Keratinocyte (primary cell): ENCODE measurements around the gene SRR. TPM values are rescaled to one million over a fixed set of nuclear protein-coding genes. Genes with fewer than 3 reads are reported as not detected.

Experiments
- DNase-seq: peaks from one replicate; pipeline ENCODE4 v3.0.0-alpha.2; 2011; ENCODE audit warnings: low read depth, missing footprints, low spot score
- FAIRE-seq: peaks from 2 replicates; lab custom pipeline; 2011; peaks lifted over from hg19 to GRCh38; lab: Jason Lieb, UNC
- H2AFZ ChIP-seq: 2 replicates; pipeline ENCODE4 v1.6.0; 2012; ENCODE audit warnings: low read length, control low read depth, inconsistent platforms; ENCODE audit not compliant: control insufficient read depth
- H3K27ac ChIP-seq: 2 replicates; pipeline ENCODE4 v1.5.1; 2011; ENCODE audit warnings: low read length; ENCODE audit not compliant: control insufficient read depth, insufficient read depth
- H3K27me3 ChIP-seq: 3 replicates; pipeline ENCODE4 v1.6.0; 2011; ENCODE audit warnings: low read length; ENCODE audit not compliant: control insufficient read depth, insufficient read depth; ENCODE audit errors: extremely low read depth
- H3K36me3 ChIP-seq, 2 experiments: 2 replicates in 1 of 2; 3 replicates in 1 of 2; pipeline ENCODE4 v1.5.1; 2011; ENCODE audit warnings: low read length in 2 of 2, mild to moderate bottlenecking in 1 of 2; ENCODE audit not compliant: control insufficient read depth in 2 of 2, insufficient read depth in 2 of 2; ENCODE audit errors: extremely low read depth in 1 of 2
- H3K4me1 ChIP-seq: 3 replicates; pipeline ENCODE4 v1.5.1; 2011; ENCODE audit warnings: low read length; ENCODE audit not compliant: control insufficient read depth, insufficient read depth; ENCODE audit errors: extremely low read depth
- H3K4me2 ChIP-seq: 3 replicates; pipeline ENCODE4 v1.6.0; 2011; ENCODE audit warnings: low read depth, low read length; ENCODE audit not compliant: control insufficient read depth, insufficient read depth; ENCODE audit errors: extremely low read depth
- H3K4me3 ChIP-seq, 3 experiments: fragments of 200-600 bp in 1 of 3; sonication (generic) in 1 of 3; 2 replicates in 2 of 3; 3 replicates in 1 of 3; pipeline ENCODE4 v1.5.1; 2011 to 2016; ENCODE audit warnings: low read length in 3 of 3, mild to moderate bottlenecking in 3 of 3, control low read depth in 2 of 3, inconsistent platforms in 1 of 3, low read depth in 1 of 3, mixed read lengths in 1 of 3, mixed run types in 1 of 3, moderate library complexity in 1 of 3; ENCODE audit not compliant: control insufficient read depth in 2 of 3, insufficient read depth in 2 of 3; ENCODE audit errors: extremely low read depth in 1 of 3
- H3K79me2 ChIP-seq: 2 replicates; pipeline ENCODE4 v1.6.0; 2012; ENCODE audit warnings: low read length; ENCODE audit not compliant: control insufficient read depth, insufficient read depth
- H3K9ac ChIP-seq: 3 replicates; pipeline ENCODE4 v1.6.0; 2011; ENCODE audit warnings: low read length; ENCODE audit not compliant: control insufficient read depth, insufficient read depth; ENCODE audit errors: extremely low read depth
- H3K9me1 ChIP-seq: 3 replicates; pipeline ENCODE4 v1.6.0; 2011; ENCODE audit warnings: low read length; ENCODE audit not compliant: control insufficient read depth, insufficient read depth; ENCODE audit errors: extremely low read depth
- H3K9me3 ChIP-seq: 2 replicates; pipeline ENCODE4 v1.5.1; 2012; ENCODE audit warnings: low read depth, low read length; ENCODE audit not compliant: control insufficient read depth
- H4K20me1 ChIP-seq: 3 replicates; pipeline ENCODE4 v1.6.0; 2011; ENCODE audit warnings: low read length; ENCODE audit not compliant: control insufficient read depth, insufficient read depth; ENCODE audit errors: extremely low read depth
- CTCF ChIP-seq, 3 experiments: IDR thresholded peaks in 1 of 3; conservative IDR thresholded peaks in 1 of 3; optimal IDR thresholded peaks in 1 of 3; 2 replicates in 2 of 3; 3 replicates in 1 of 3; pipeline versions ENCODE3 to v1.5.1; 2011; ENCODE audit warnings: low read length in 3 of 3, mild to moderate bottlenecking in 3 of 3, moderate library complexity in 2 of 3, control low read depth in 1 of 3, inconsistent platforms in 1 of 3; ENCODE audit not compliant: insufficient read depth in 2 of 3; ENCODE audit errors: extremely low read depth in 1 of 3
- EZH2 ChIP-seq: IDR thresholded peaks from one replicate; pipeline ENCODE4 v1.6.1; 2012; ENCODE audit warnings: inconsistent platforms, mild to moderate bottlenecking, low read length, moderate library complexity
- dilution Hi-C: fragments of 300-500 bp; cut with MboI; formaldehyde crosslinking; loops from one replicate; pipeline ENCODE4 v1.7.0; 2020; ENCODE audit warnings: low sequenced_read_pairs; ENCODE audit not compliant: extremely low pct_ligation_motif_present
- polyA plus RNA-seq, 5 experiments: library from polyadenylated mRNA; depleted of rRNA in 3 of 5; stranded (reverse) in 3 of 5; stranded (forward) in 1 of 5; unstranded in 1 of 5; fragments of >200 nt; gene quantifications; 1 replicate in 1 of 5; 2 replicates in 3 of 5; 3 replicates in 1 of 5; pipeline versions ENCODE4 v1.2.1 to v1.2.3, GENCODE V29; 2011 to 2012; ENCODE audit warnings: missing spikeins in 2 of 5, low read depth in 1 of 5, low replicate concordance in 1 of 5

SRR gene
- polyA plus RNA-seq, 1 donor (not counting 4 experiments of a cell fraction or from before 2014, with no cell fraction given) = 17.7 TPM

DNA sequence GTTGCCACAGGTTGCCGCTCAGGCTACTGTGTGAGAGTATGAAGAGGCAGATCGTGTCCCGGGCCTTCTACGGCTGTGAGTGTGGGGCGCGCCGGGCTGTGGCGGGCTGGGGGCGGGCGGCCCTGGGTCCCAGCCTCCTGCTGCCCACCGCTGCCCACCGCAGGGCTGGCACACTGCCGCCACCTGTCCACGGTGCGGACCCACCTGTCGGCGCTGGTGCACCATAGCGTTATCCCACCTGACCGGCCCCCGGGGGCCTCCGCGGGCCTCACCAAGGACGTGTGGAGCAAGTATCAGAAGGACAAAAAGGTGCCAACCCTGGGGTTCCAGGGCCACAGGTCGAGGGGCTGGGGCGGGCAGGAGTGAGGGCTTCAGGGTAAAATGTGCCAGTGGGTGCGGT lies 68.4 kb downstream of the SRR start:
- Histone ChIP-seq H3K27ac (no peak overlapping the region), H3K4me2 (no peak overlapping the region), H3K9me3 (no peaks in the 10 kb centered on the region), H3K4me3 (no peak overlapping the region), H3K9me1 (no peaks in the 10 kb centered on the region), H3K79me2 (no peaks in the 10 kb centered on the region), H2AFZ (no peak overlapping the region), H3K9ac (no peak overlapping the region), H3K36me3 (peaks cover 0 to 8% of the 10 kb centered on the region in 2 experiments), H3K4me1 (peaks cover 3% of the 10 kb centered on the region), H4K20me1 (peaks cover 2% of the 10 kb centered on the region), H3K27me3 (no peaks in the 10 kb centered on the region)
- no peak for DNase-seq
- TF ChIP-seq EZH2 (no peak), CTCF (optimal IDR thresholded peaks at IDR 0.05 in 1 of 3, IDR thresholded peaks at IDR 0.05 in 1 of 3, conservative IDR thresholded peaks at IDR 0.05 in 1 of 3; ENCODE audit: extremely low read depth in 1 of 3, insufficient read depth in 2 of 3, low read length in 3 of 3) (no peak)
- dilution Hi-C loops = no loop called here
- FAIRE-seq = no peak

GRCh38 chr17:2372681-2373080 lies 68.9 kb downstream of the SRR start:
- dilution Hi-C loops = no loop called here

More at GRCh38 chr17:2372681-2373080, 68.9 kb downstream of the SRR start:
- no peak overlapping the region for H3K4me3 ChIP-seq
- no peak overlapping the region for H3K4me2 ChIP-seq
- TF ChIP-seq CTCF (optimal IDR thresholded peaks at IDR 0.05 in 1 of 3, IDR thresholded peaks at IDR 0.05 in 1 of 3, conservative IDR thresholded peaks at IDR 0.05 in 1 of 3; ENCODE audit: extremely low read depth in 1 of 3, insufficient read depth in 2 of 3, low read length in 3 of 3) (no peak), EZH2 (no peak)
- H2AFZ ChIP-seq = no peak overlapping the region
- DNase-seq = no peak
- no peak overlapping the region for H3K9ac ChIP-seq
- peaks cover 2% of the 10 kb centered on the region for H4K20me1 ChIP-seq
- H3K9me3 ChIP-seq = no peaks in the 10 kb centered on the region
- H3K4me1 ChIP-seq = peaks cover 3% of the 10 kb centered on the region
- FAIRE-seq = no peak
- no peak overlapping the region for H3K27ac ChIP-seq
- H3K9me1 ChIP-seq = no peaks in the 10 kb centered on the region
- no peaks in the 10 kb centered on the region for H3K27me3 ChIP-seq
- no peaks in the 10 kb centered on the region for H3K79me2 ChIP-seq
- peaks cover 0 to 7% of the 10 kb centered on the region in 2 experiments for H3K36me3 ChIP-seq
